Measurements from ENCODE around the gene RWDD3. TPM values are rescaled to one million over a fixed set of nuclear protein-coding genes. Genes with fewer than 3 reads are reported as not detected.

Gene RWDD3
- total RNA-seq, 3 donors from 2014 or later, result 6.6 to 7.5 (median 7.1) TPM

GRCh38 chr1:95246511-95246910, 12.5 kb downstream of the RWDD3 start:
- no peak for DNase-seq
- peaks cover 26% of the 10 kb centered on the region for H3K36me3 Mint-ChIP-seq (ENCODE audit: insufficient read depth)
- no peaks in the 10 kb centered on the region for H3K27me3 Mint-ChIP-seq (ENCODE audit: low read depth)
- peaks cover 5% of the 10 kb centered on the region for H3K9me3 Mint-ChIP-seq
- peaks cover 15% of the 10 kb centered on the region for H3K4me1 Mint-ChIP-seq (ENCODE audit: low read depth)
- H3K4me3 Mint-ChIP-seq, result no peak overlapping the region
- ATAC-seq, result no peak

- no peaks in the 10 kb centered on the region for H3K9me3 Mint-ChIP-seq
- H3K4me1 Mint-ChIP-seq (ENCODE audit: low read depth), result peaks cover 13% of the 10 kb centered on the region
- H3K36me3 Mint-ChIP-seq (ENCODE audit: insufficient read depth), result peaks cover 28% of the 10 kb centered on the region
- H3K4me3 Mint-ChIP-seq, result no peak overlapping the region
- ATAC-seq (no peak), DNase-seq (no peak)
- no peaks in the 10 kb centered on the region for H3K27me3 Mint-ChIP-seq (ENCODE audit: low read depth)
These were observed 13.6 kb downstream of the RWDD3 start for GRCh38 chr1:95247607-95248006.

GRCh38 chr1:95249916-95250315, 15.9 kb downstream of the RWDD3 start:
- ATAC-seq (no peak), DNase-seq (no peak)
- peaks cover 5% of the 10 kb centered on the region for H3K9me3 Mint-ChIP-seq
- peaks cover 4% of the 10 kb centered on the region for H3K4me1 Mint-ChIP-seq (ENCODE audit: low read depth)
- H3K36me3 Mint-ChIP-seq (ENCODE audit: insufficient read depth), result peaks cover 29% of the 10 kb centered on the region
- no peaks in the 10 kb centered on the region for H3K27me3 Mint-ChIP-seq (ENCODE audit: low read depth)
- H3K4me3 Mint-ChIP-seq, result no peak overlapping the region

- Mint-ChIP-seq H3K4me1 (ENCODE audit: low read depth) (no peaks in the 10 kb centered on the region), H3K36me3 (ENCODE audit: insufficient read depth) (peaks cover 24% of the 10 kb centered on the region), H3K27me3 (ENCODE audit: low read depth) (no peaks in the 10 kb centered on the region), H3K9me3 (peaks cover 5% of the 10 kb centered on the region), H3K4me3 (no peak overlapping the region)
- no peak for ATAC-seq
- DNase-seq, result no peak
These were observed 18.4 kb downstream of the RWDD3 start for GRCh38 chr1:95252422-95252821.

DNA sequence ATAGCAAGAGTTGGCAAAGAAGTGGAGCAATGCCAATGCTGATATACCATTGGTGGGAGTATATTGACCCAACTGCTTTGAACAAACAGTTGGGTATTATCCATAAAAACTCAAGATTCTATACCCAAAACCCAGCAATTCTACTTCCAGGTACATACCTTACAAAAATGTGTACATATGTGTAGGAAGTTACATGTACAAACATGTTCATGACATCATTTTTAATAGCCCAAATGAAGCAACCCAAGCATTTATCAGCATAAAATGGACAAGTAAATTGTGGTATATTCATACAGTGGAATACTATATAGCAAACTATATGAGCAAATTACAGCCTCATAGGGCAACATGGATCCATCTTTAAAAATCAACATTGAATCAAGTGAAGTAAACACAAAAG, 20.9 kb downstream of the RWDD3 start:
- Mint-ChIP-seq H3K4me3 (no peak overlapping the region), H3K27me3 (ENCODE audit: low read depth) (no peaks in the 10 kb centered on the region), H3K36me3 (ENCODE audit: insufficient read depth) (peaks cover 21% of the 10 kb centered on the region), H3K9me3 (peaks cover 5% of the 10 kb centered on the region), H3K4me1 (ENCODE audit: low read depth) (no peaks in the 10 kb centered on the region)
- DNase-seq, result no peak
- no peak for ATAC-seq

- Mint-ChIP-seq H3K36me3 (ENCODE audit: insufficient read depth) (peaks cover 21% of the 10 kb centered on the region), H3K4me1 (ENCODE audit: low read depth) (no peaks in the 10 kb centered on the region)
- no peak for ATAC-seq
These were observed 21.8 kb downstream of the RWDD3 start for GRCh38 chr1:95255826-95256225.

DNA sequence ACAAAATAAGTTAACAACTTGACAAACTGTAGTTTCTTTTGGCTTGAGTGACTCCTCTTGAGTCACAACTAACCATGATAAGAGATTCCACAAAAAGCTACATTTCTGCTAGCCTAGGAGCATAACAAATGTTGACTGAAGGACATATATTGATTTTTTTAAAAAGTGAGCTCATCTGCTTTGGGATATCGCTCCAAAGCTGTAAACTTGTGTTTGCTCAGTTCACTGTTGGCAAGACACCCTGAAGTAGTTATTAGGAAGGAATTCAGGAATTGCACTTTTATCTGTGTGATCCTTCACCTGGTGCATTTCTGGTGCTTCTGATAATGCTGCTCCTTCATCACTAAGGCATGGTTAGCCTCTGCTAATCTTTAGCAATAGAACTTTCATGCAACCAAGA, 23.7 kb downstream of the RWDD3 start:
- Mint-ChIP-seq H3K9me3 (peaks cover 5% of the 10 kb centered on the region), H3K4me3 (no peak overlapping the region), H3K27me3 (ENCODE audit: low read depth) (no peaks in the 10 kb centered on the region), H3K36me3 (ENCODE audit: insufficient read depth) (peaks cover 10% of the 10 kb centered on the region), H3K4me1 (ENCODE audit: low read depth) (no peaks in the 10 kb centered on the region)
- ATAC-seq, result no peak
- DNase-seq, result no peak

More at GRCh38 chr1:95255826-95256225, 21.8 kb downstream of the RWDD3 start:
- no peak overlapping the region for H3K4me3 Mint-ChIP-seq
- no peaks in the 10 kb centered on the region for H3K27me3 Mint-ChIP-seq (ENCODE audit: low read depth)
- H3K9me3 Mint-ChIP-seq, result peaks cover 5% of the 10 kb centered on the region
- no peak for DNase-seq

GRCh38 chr1:95259245-95259644, 25.2 kb downstream of the RWDD3 start:
- no peak for DNase-seq
- no peaks in the 10 kb centered on the region for H3K9me3 Mint-ChIP-seq
- no peaks in the 10 kb centered on the region for H3K36me3 Mint-ChIP-seq (ENCODE audit: insufficient read depth)
- H3K4me3 Mint-ChIP-seq, result no peak overlapping the region
- H3K4me1 Mint-ChIP-seq (ENCODE audit: low read depth), result no peaks in the 10 kb centered on the region
- no peaks in the 10 kb centered on the region for H3K27me3 Mint-ChIP-seq (ENCODE audit: low read depth)
- ATAC-seq, result no peak

DNA sequence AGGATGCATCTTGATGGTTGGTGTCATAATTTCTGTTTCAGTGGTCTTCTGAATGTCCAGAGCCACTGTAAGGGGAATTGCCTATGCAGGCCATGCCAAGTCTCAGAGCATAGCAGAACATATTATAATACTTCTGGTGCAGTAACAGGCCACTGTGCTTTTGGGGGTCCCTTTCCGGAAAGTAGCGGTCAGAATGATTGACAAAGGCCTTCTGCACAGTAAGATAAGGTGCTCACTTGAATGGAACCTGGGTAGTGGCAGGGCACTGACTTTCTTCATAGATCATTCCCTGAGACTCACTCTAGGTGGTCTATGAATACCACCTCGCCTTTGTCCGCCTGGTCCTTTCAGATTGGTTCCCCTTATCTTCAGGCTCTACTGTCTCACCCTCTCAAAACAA, 28.9 kb downstream of the RWDD3 start:
- Mint-ChIP-seq H3K4me3 (no peak overlapping the region), H3K9me3 (no peaks in the 10 kb centered on the region), H3K4me1 (ENCODE audit: low read depth) (no peaks in the 10 kb centered on the region), H3K27me3 (ENCODE audit: low read depth) (no peaks in the 10 kb centered on the region), H3K36me3 (ENCODE audit: insufficient read depth) (no peaks in the 10 kb centered on the region)
- ATAC-seq, result no peak
- no peak for DNase-seq

GRCh38 chr1:95263450-95263849, 29.4 kb downstream of the RWDD3 start:
- Mint-ChIP-seq H3K9me3 (no peaks in the 10 kb centered on the region), H3K27me3 (ENCODE audit: low read depth) (no peaks in the 10 kb centered on the region), H3K36me3 (ENCODE audit: insufficient read depth) (no peaks in the 10 kb centered on the region), H3K4me3 (no peak overlapping the region), H3K4me1 (ENCODE audit: low read depth) (no peaks in the 10 kb centered on the region)
- no peak for DNase-seq
- no peak for ATAC-seq

- no peaks in the 10 kb centered on the region for H3K9me3 Mint-ChIP-seq
- H3K4me3 Mint-ChIP-seq, result no peak overlapping the region
- H3K27me3 Mint-ChIP-seq (ENCODE audit: low read depth), result peaks cover 4% of the 10 kb centered on the region
- no peak for DNase-seq
- no peaks in the 10 kb centered on the region for H3K4me1 Mint-ChIP-seq (ENCODE audit: low read depth)
- ATAC-seq, result no peak
- no peaks in the 10 kb centered on the region for H3K36me3 Mint-ChIP-seq (ENCODE audit: insufficient read depth)
These were observed 31.1 kb downstream of the RWDD3 start for GRCh38 chr1:95265106-95265505.

DNA sequence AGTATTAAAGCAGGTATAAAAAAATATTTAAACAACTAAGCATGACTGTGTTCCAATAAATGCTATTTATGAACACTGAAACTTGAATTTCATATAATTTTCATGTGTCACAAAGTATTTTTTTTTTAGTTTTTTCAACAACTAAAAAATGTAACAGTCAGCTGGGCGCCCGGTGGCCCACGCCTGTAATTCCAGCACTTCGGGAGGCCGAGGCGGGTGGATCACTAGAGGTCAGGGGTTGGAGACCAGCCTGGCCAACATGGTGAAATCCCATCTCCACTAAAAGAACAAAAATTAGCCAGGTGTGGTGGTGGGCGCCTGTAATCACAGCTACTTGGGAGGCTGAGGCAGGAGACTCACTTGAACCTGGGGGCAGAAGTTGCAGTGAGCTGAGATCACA, 42.4 kb downstream of the RWDD3 start:
- Mint-ChIP-seq H3K4me3 (no peak overlapping the region), H3K9me3 (peaks cover 18% of the 10 kb centered on the region), H3K36me3 (ENCODE audit: insufficient read depth) (no peaks in the 10 kb centered on the region), H3K4me1 (ENCODE audit: low read depth) (no peaks in the 10 kb centered on the region), H3K27me3 (ENCODE audit: low read depth) (no peaks in the 10 kb centered on the region)
- DNase-seq (no peak), ATAC-seq (no peak)

- no peaks in the 10 kb centered on the region for H3K27me3 Mint-ChIP-seq (ENCODE audit: low read depth)
- no peak overlapping the region for H3K4me3 Mint-ChIP-seq
- H3K4me1 Mint-ChIP-seq (ENCODE audit: low read depth), result no peaks in the 10 kb centered on the region
- no peak for DNase-seq
- peaks cover 6% of the 10 kb centered on the region for H3K9me3 Mint-ChIP-seq
- ATAC-seq, result peak in 1 of 2 donors; percentile 14
- no peaks in the 10 kb centered on the region for H3K36me3 Mint-ChIP-seq (ENCODE audit: insufficient read depth)
These were observed 44.4 kb downstream of the RWDD3 start for GRCh38 chr1:95278173-95279006.

GRCh38 chr1:95281781-95282517, 47.9 kb downstream of the RWDD3 start:
- Mint-ChIP-seq H3K36me3 (ENCODE audit: insufficient read depth) (no peaks in the 10 kb centered on the region), H3K4me3 (no peak overlapping the region), H3K27me3 (ENCODE audit: low read depth) (peaks cover 5% of the 10 kb centered on the region), H3K4me1 (ENCODE audit: low read depth) (no peaks in the 10 kb centered on the region), H3K9me3 (no peaks in the 10 kb centered on the region)
- no peak for ATAC-seq
- DNase-seq, result no peak

- DNase-seq (no peak), ATAC-seq (no peak)
- no peaks in the 10 kb centered on the region for H3K4me1 Mint-ChIP-seq (ENCODE audit: low read depth)
- H3K4me3 Mint-ChIP-seq, result no peak overlapping the region
- H3K9me3 Mint-ChIP-seq, result no peaks in the 10 kb centered on the region
- H3K36me3 Mint-ChIP-seq (ENCODE audit: insufficient read depth), result no peaks in the 10 kb centered on the region
- peaks cover 5% of the 10 kb centered on the region for H3K27me3 Mint-ChIP-seq (ENCODE audit: low read depth)
These were observed 48.5 kb downstream of the RWDD3 start for GRCh38 chr1:95282518-95282895.
